ENCODE measurements around the gene EPB41L3. TPM values are rescaled to one million over a fixed set of nuclear protein-coding genes. Genes with fewer than 3 reads are reported as not detected.

Gene EPB41L3
- total RNA-seq, 1 donor from 2014 or later = 34.0 TPM

DNA sequence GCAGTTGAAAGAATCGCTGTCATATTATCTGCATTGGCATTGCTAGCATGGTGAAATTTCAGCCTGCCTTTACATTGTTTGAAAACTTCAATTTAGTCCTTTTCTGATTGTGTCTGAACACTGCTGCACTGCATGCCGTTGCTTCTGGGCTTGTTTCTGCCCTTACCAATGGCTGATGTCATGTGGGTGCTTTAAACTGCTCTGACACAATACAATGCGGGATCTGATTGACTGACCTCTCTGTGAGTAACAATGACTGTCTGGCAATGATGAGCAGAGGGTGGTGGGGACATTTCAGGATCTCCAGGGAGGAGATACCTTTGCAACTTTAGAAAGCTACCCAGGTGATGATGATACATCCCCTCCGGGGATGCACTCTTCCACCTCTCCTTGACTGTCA is 128.8 kb downstream of the EPB41L3 start:
- DNase-seq (ENCODE audit: low spot score) = no peak

DNA sequence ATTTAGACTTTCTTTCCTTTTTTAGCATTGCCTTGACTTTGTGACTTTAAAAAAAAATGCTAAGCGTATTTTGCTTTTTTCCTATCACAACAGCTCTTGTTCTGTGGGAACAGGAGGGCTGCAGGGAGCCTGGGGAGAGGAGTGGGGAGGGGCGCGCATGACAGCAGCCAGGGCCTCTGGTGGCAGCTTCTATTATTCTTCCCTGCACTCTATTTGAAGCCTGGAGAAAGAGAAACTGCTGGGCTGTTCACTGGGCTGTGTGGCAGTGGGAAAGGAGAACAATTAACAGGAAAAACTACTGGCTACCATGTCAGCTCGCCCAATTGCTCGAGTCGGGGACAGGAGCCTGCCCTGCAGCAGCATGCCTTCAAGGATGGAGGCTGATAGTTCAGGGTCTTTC is 129.3 kb downstream of the EPB41L3 start:
- DNase-seq (ENCODE audit: low spot score) = no peak

GRCh38 chr18:5413447-5413846 is 130.3 kb downstream of the EPB41L3 start:
- DNase-seq (ENCODE audit: low spot score) = no peak

- DNase-seq (ENCODE audit: low spot score) = no peak
These were observed 133.2 kb downstream of the EPB41L3 start for GRCh38 chr18:5410582-5410981.

DNA sequence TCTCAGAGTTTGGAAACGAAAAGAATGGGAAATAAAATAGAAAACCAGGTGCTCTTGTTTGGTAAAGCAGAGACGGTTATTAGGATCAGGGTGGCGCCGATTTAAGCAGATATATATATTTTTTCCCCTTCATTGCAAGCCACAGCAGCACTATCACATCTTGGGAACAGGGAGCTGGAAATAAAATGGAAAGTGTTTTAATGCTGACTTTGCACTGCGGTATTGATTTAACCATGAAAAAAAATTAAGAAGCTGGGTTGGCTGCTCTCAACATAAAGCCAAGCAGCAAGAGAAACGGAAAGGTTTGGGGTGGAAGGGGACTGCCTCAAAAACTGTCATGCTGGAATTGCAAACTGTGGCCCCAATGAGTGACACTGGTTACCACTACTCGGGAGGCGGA is 145.5 kb downstream of the EPB41L3 start:
- no peak for DNase-seq (ENCODE audit: low spot score)

GRCh38 chr18:5397102-5397501 is 146.7 kb downstream of the EPB41L3 start:
- no peak for DNase-seq (ENCODE audit: low spot score)

DNA sequence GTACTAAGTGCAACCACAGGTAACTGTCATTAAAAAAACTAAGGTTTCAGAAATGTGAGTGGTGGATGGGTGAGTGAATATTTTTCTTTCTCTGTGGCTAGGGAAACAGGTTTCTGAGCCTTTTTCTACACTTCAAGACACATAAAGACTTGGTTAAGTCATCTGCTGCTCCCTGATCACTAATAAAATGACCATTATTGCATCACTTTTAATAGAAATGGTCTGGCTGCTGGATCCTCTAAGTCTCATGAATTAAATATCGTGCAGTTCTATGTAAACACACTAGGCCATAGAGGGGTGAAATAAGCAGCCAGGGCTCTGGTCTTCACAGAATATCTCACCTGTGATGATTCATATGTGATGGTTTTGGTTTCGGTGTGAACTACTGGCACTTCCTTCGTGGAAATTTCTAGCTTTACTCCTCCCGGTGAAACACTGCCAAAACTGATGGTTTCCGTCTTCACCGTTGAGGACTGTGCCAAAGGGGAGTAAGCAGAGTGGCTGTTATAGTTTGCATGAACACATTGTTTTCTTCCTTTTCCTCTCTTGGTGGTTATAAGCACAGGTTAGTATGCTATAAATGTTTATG is 147.8 kb downstream of the EPB41L3 start:
- DNase-seq (ENCODE audit: low spot score) = no peak

GRCh38 chr18:5393779-5394178 is 150.0 kb downstream of the EPB41L3 start:
- no peak for DNase-seq (ENCODE audit: low spot score)

GRCh38 chr18:5391409-5391808 is 152.4 kb downstream of the EPB41L3 start:
- no peak for DNase-seq (ENCODE audit: low spot score)

DNA sequence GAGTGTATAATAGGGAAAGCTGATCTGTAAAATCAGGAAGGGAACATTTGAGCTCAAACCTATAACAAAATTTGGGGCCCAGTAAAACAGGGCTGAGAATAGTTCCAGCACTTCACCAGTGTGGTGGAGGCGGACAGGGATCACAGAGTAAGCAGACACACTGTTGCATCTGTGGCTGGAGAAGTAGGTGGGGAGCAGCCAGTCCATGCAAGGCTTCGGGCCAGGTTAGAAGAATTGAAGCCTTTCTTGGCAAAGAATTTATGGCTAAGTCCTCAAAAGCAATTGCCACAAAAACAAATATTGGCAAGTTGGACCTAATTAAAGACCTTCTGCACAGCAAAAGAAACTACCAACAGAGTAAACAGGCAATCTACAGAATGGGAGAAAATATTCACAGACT is 154.4 kb downstream of the EPB41L3 start:
- DNase-seq (ENCODE audit: low spot score) = no peak

GRCh38 chr18:5388896-5389295 is 154.9 kb downstream of the EPB41L3 start:
- DNase-seq (ENCODE audit: low spot score) = no peak

GRCh38 chr18:5380586-5380985 is 163.2 kb downstream of the EPB41L3 start:
- DNase-seq (ENCODE audit: low spot score) = no peak

DNA sequence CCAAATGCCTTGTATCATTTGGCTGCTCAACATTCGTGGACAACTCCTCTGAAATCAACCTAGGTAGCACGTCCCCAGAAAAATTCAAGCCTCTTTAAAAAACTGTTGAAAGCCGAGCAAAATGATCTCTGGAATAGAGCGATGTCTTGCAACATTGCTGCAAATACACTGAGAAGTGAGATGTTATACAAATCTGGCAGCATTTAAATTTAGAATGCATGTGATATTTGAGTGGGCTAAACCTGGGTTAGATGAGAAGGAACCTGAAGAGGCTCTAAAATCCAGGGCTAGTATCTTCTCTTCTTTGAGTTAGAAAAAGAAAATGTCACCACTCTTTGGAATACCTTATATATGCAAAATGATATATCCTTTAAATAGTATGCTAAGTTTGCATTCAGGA is 166.8 kb downstream of the EPB41L3 start:
- no peak for DNase-seq (ENCODE audit: low spot score)

DNA sequence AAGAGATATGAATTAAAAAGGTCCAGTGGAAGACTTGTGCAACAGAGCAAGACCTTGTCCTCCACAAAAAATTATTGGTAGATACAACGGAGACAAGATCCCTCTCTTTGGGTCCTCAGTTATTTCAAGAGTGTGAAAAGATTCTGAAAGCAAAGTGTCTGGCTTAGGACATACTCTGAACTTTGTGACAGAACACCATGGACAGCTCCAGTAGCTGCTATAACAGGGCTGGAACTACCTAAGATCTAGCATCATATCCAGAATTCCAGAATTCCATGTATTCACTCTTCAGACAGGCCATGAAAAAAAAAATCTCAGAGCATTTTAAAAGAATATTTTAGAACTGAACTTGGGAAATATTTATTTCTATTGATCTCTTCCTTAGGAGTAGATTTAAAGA is 173.5 kb downstream of the EPB41L3 start:
- no peak for DNase-seq (ENCODE audit: low spot score)

DNA sequence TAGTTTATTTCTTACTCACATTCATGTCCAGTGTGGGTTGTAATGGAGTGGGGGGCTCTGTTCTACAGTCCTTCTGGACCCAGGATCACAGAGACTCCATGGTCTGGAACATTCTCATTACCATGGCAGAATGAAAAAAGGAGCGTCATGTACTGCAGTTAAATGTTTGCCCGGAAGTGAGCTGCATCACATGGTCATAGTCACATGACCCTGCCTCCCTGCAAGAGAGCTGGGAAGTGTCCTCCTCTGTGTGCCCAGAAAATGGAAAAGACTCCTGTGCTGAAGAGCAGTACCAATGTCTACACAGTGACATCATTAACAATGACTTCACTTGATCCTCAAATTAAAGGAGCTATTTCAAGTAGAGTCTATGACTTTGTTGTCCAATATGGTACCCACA is 174.3 kb downstream of the EPB41L3 start:
- no peak for DNase-seq (ENCODE audit: low spot score)

- no peak for DNase-seq (ENCODE audit: low spot score)
These were observed 178.4 kb downstream of the EPB41L3 start for GRCh38 chr18:5365443-5365842.

DNA sequence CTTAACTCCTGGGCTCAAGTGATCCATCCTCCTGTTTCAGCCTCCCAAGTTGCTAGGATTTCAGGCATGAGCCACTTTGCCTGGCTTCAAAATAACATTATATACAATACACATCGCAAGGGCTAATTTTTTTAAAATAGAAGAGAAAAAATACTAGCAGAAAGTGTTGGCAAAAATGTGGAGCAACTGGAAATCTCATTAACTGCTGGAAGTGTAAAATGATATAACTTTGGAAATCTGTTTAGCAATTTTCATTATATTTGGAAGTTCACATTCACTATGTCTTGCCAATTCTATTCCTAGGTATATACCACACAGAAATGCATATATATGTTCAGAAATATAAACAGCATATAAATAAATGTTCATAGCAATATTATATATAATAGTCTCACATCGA is 193.2 kb downstream of the EPB41L3 start:
- DNase-seq (ENCODE audit: low spot score) = no peak

Other genes starting within 250 kb of the EPB41L3 start
- gene ZBTB14, start 248.3 kb downstream of the EPB41L3 start, total RNA-seq = 14.1 TPM